SK-N-SH (cell line): ENCODE results near the gene FANCI. TPM values are rescaled to one million over a fixed set of nuclear protein-coding genes. Genes with fewer than 3 reads are reported as not detected.

Experiments used
- CTCF ChIA-PET: fragments of 300-600, 350-600 bp; formaldehyde crosslinking; extraction: SDS; loops from one replicate; lab custom pipeline; 2021; lab: Yijun Ruan, JAX
- POLR2A ChIA-PET: fragments of 350-600 bp; sonication (Branson Sonifier 250); formaldehyde crosslinking; extraction: SDS; loops from one replicate; lab custom pipeline; 2020; ENCODE audit warnings: antibody characterized with exemption, inconsistent platforms; lab: Yijun Ruan, JAX
- DNase-seq: peaks from one replicate; pipeline ENCODE4 v3.0.0; 2012
- H2AFZ ChIP-seq: fragments of 200-600 bp; sonication (generic); 2 replicates; pipeline ENCODE4 v1.8.1; 2016; ENCODE audit warnings: antibody characterized with exemption, mild to moderate bottlenecking, low read depth
- H3F3A ChIP-seq: fragments of 200-600 bp; sonication (generic); replicated peaks from 2 replicates; pipeline ENCODE3; 2016; ENCODE audit warnings: antibody characterized with exemption, mild to moderate bottlenecking; ENCODE audit not compliant: insufficient read depth
- H3K27ac ChIP-seq, 2 experiments: fragments of 200-500 bp in 1 of 2; fragments of 200-600 bp in 1 of 2; sonication (Bioruptor generic) in 1 of 2; sonication (generic), shearing (Covaris generic) in 1 of 2; 2 replicates each; pipeline versions ENCODE4 v1.5.1 to v1.6.1; 2014 to 2016; ENCODE audit warnings: low read depth in 2 of 2, inconsistent platforms in 1 of 2, low read length in 1 of 2, mild to moderate bottlenecking in 1 of 2, mixed read lengths in 1 of 2
- H3K27me3 ChIP-seq: fragments of 200-600 bp; sonication (generic), shearing (Covaris generic); 2 replicates; pipeline ENCODE4 v1.6.1; 2016; ENCODE audit warnings: mixed run types; ENCODE audit not compliant: insufficient read depth
- H3K36me3 ChIP-seq, 2 experiments: fragments of 200-500 bp in 1 of 2; fragments of 200-600 bp in 1 of 2; sonication (Bioruptor generic) in 1 of 2; sonication (generic) in 1 of 2; replicated peaks in 1 of 2; 2 replicates each; pipeline versions ENCODE3 to v1.5.1; 2014 to 2016; ENCODE audit warnings: low read length in 1 of 2, mild to moderate bottlenecking in 1 of 2; ENCODE audit not compliant: insufficient read depth in 2 of 2, control insufficient read depth in 1 of 2
- H3K4me1 ChIP-seq, 2 experiments: fragments of 200-500 bp in 1 of 2; fragments of 200-600 bp in 1 of 2; sonication (Bioruptor generic) in 1 of 2; sonication (generic), shearing (Covaris generic) in 1 of 2; 2 replicates each; pipeline versions ENCODE4 v1.5.1 to v1.6.1; 2014 to 2016; ENCODE audit warnings: low read depth in 1 of 2, low read length in 1 of 2, mixed run types in 1 of 2; ENCODE audit not compliant: insufficient read depth in 2 of 2, control insufficient read depth in 1 of 2
- H3K4me2 ChIP-seq: fragments of 200-600 bp; sonication (generic), shearing (Covaris generic); 2 replicates; pipeline ENCODE4 v1.6.1; 2017; ENCODE audit warnings: mixed run types
- H3K4me3 ChIP-seq, 2 experiments: fragments of 200-500 bp in 1 of 2; fragments of 200-600 bp in 1 of 2; sonication (Bioruptor generic) in 1 of 2; sonication (generic), shearing (Covaris generic) in 1 of 2; 2 replicates each; pipeline versions ENCODE4 v1.5.1 to v1.8.1; 2014 to 2016; ENCODE audit warnings: low read depth in 2 of 2, inconsistent platforms in 1 of 2, low read length in 1 of 2, mild to moderate bottlenecking in 1 of 2, mixed read lengths in 1 of 2, moderate library complexity in 1 of 2
- H3K79me2 ChIP-seq: fragments of 200-600 bp; sonication (generic); 2 replicates; pipeline ENCODE4 v1.8.1; 2017; ENCODE audit warnings: mild to moderate bottlenecking; ENCODE audit not compliant: insufficient read depth
- H3K9ac ChIP-seq: fragments of 200-600 bp; sonication (generic); 2 replicates; pipeline ENCODE4 v1.6.1; 2017; ENCODE audit warnings: mixed run types
- H3K9me2 ChIP-seq: fragments of 200-600 bp; sonication (generic); 2 replicates; pipeline ENCODE4 v1.6.1; 2017; ENCODE audit warnings: mixed run types
- H3K9me3 ChIP-seq: fragments of 200-600 bp; sonication (generic); 2 replicates; pipeline ENCODE4 v1.6.1; 2017; ENCODE audit warnings: mixed run types, mild to moderate bottlenecking, moderate library complexity
- H4K20me1 ChIP-seq: fragments of 200-600 bp; sonication (generic); 2 replicates; pipeline ENCODE4 v1.6.1; 2017; ENCODE audit warnings: mild to moderate bottlenecking, mixed run types; ENCODE audit not compliant: insufficient read depth
- CHD2 ChIP-seq: fragments of 150-350 bp; IDR thresholded peaks from 2 replicates; pipeline ENCODE4 v1.6.1; 2018; ENCODE audit warnings: low read length; ENCODE audit not compliant: partially characterized antibody
- EP300 ChIP-seq, 2 experiments: IDR thresholded peaks; 2 replicates each; pipeline versions ENCODE4 v1.4.0 to v1.6.1; 2012; ENCODE audit warnings: borderline replicate concordance in 1 of 2, low read depth in 1 of 2, low read length in 1 of 2
- FOXJ3 ChIP-seq: sonication (generic); formaldehyde crosslinking; IDR thresholded peaks from 2 replicates; pipeline ENCODE4 v1.5.1; 2020; ENCODE audit warnings: mild to moderate bottlenecking, missing genetic modification reagents
- FOXM1 ChIP-seq: IDR thresholded peaks from 2 replicates; pipeline ENCODE4 v1.4.0; 2012; ENCODE audit warnings: low read depth, mild to moderate bottlenecking
- GABPA ChIP-seq: IDR thresholded peaks from 2 replicates; pipeline ENCODE4 v1.4.0; 2012; ENCODE audit warnings: low read depth, mild to moderate bottlenecking
- GATA2 ChIP-seq: sonication (generic); formaldehyde crosslinking; IDR thresholded peaks from 2 replicates; pipeline ENCODE4 v1.5.0; 2020; ENCODE audit warnings: mild to moderate bottlenecking, missing genetic modification reagents
- IRF3 ChIP-seq: fragments of 150-350 bp; IDR thresholded peaks from 2 replicates; pipeline ENCODE4 v1.6.1; 2016; ENCODE audit warnings: mild to moderate bottlenecking, low read depth, low read length
- MAX ChIP-seq: IDR thresholded peaks from 2 replicates; pipeline ENCODE4 v1.4.0; 2012; ENCODE audit warnings: low read depth
- MEF2A ChIP-seq: IDR thresholded peaks from 2 replicates; pipeline ENCODE4 v1.4.0; 2012; ENCODE audit warnings: low read depth, borderline replicate concordance
- MXI1 ChIP-seq: IDR thresholded peaks from 2 replicates; pipeline ENCODE4 v1.6.1; 2012; ENCODE audit warnings: mild to moderate bottlenecking, low read depth, low read length, improper control_type of control experiment
- NFIC ChIP-seq: IDR thresholded peaks from 2 replicates; pipeline ENCODE4 v1.4.0; 2012; ENCODE audit warnings: borderline replicate concordance
- PBX3 ChIP-seq: IDR thresholded peaks from 2 replicates; pipeline ENCODE4; 2012
- RAD21 ChIP-seq: IDR thresholded peaks from 2 replicates; pipeline ENCODE4 v1.6.1; 2012; ENCODE audit warnings: mild to moderate bottlenecking, low read length
- RCOR1 ChIP-seq: fragments of 150-350 bp; IDR thresholded peaks from 2 replicates; pipeline ENCODE4 v1.6.1; 2017; ENCODE audit warnings: antibody characterized with exemption, low read length
- RXRA ChIP-seq: IDR thresholded peaks from 2 replicates; pipeline ENCODE4 v1.4.0; 2012; ENCODE audit warnings: low read depth, mild to moderate bottlenecking, borderline replicate concordance
- SIN3A ChIP-seq: IDR thresholded peaks from 2 replicates; pipeline ENCODE4 v1.6.1; 2012; ENCODE audit warnings: low read depth, mild to moderate bottlenecking, low read length, moderate library complexity, borderline replicate concordance
- SMC3 ChIP-seq: IDR thresholded peaks from 2 replicates; pipeline ENCODE4 v1.6.1; 2012; ENCODE audit warnings: low read depth, low read length, improper control_type of control experiment
- TAF1 ChIP-seq: IDR thresholded peaks from 2 replicates; pipeline ENCODE4 v1.6.1; 2012; ENCODE audit warnings: low read depth, mild to moderate bottlenecking, low read length, moderate library complexity, borderline replicate concordance
- TCF12 ChIP-seq: IDR thresholded peaks from 2 replicates; pipeline ENCODE4 v1.4.0; 2012
- USF2 ChIP-seq: fragments of 150-350 bp; IDR thresholded peaks from 2 replicates; pipeline ENCODE4 v1.6.1; 2017; ENCODE audit warnings: antibody characterized with exemption, low read length, low read depth, borderline replicate concordance
- YY1 ChIP-seq: IDR thresholded peaks from 2 replicates; pipeline ENCODE4 v1.4.0; 2012; ENCODE audit warnings: low read depth, mild to moderate bottlenecking
- WGBS: methylation state at CpG from one replicate; pipeline ENCODE4 v1.1.6; 2017; ENCODE audit warnings: low lambda C conversion rate; 5-methylcytosine and 5-hydroxymethylcytosine counted together
- polyA plus RNA-seq, 3 experiments: library from polyadenylated mRNA; depleted of rRNA; stranded (reverse); fragments of >200 nt; gene quantifications; 2 replicates each; pipeline ENCODE4 v1.2.3, GENCODE V29; 2012

FANCI gene
- polyA plus RNA-seq, 1 of the 3 experiments (the other 2 are of a cell fraction): 13.2 TPM

- DNase-seq: no peak
- peak overlapping the region in 1 of 2 experiments; percentile 89; a peak in 2 of 4 replicates for H3K27ac ChIP-seq
- WGBS: 52% methylated on average over 6 of the region's 6 CpGs
- H3K36me3 ChIP-seq: no peaks in the 10 kb centered on the region
- H3F3A ChIP-seq: peaks cover 6% of the 10 kb centered on the region
- H3K9ac ChIP-seq: no peak overlapping the region
- H3K27me3 ChIP-seq: peaks cover 27% of the 10 kb centered on the region
- ChIA-PET CTCF (interaction anchor here (1.0 to 23.0 kb wide), 5 partner anchors 17 to 115 kb away, joined by 3 to 766 read pairs (median 446); no protein-coding TSS in a partner anchor), POLR2A (interaction anchor here (0.9 to 3.2 kb wide), 7 partner anchors 19 to 86 kb away, joined by 3 to 19 read pairs (median 5); no protein-coding TSS in a partner anchor)
- no peaks in the 10 kb centered on the region for H3K9me3 ChIP-seq
- peaks cover 7% of the 10 kb centered on the region; the same call in 1 of the 2 replicates for H4K20me1 ChIP-seq
- H2AFZ ChIP-seq: no peak overlapping the region
- no peaks in the 10 kb centered on the region for H3K79me2 ChIP-seq
- 0 out of 2 replicates have a peak overlapping the region, but pooled peaks have one; percentile 89 for H3K4me2 ChIP-seq
- peaks cover 0 to 68% of the 10 kb centered on the region in 2 experiments; a peak in 2 of 4 replicates for H3K4me1 ChIP-seq
- TF ChIP-seq RCOR1: no peak
- no peak for TF ChIP-seq RXRA
- no peak for TF ChIP-seq NFIC
- no peak for TF ChIP-seq FOXM1
- no peak for TF ChIP-seq SIN3A
- TF ChIP-seq YY1: no peak
- no peak for TF ChIP-seq IRF3
- H3K4me3 ChIP-seq: peak overlapping the region in 1 of 2 experiments; percentile 58; a peak in 2 of 4 replicates
- H3K9me2 ChIP-seq: no peaks in the 10 kb centered on the region
These were observed 119.4 kb downstream of the FANCI start for GRCh38 chr15:89363133-89363532.

- H3K4me2 ChIP-seq: no peak overlapping the region
- H3K9me3 ChIP-seq: no peaks in the 10 kb centered on the region
- CTCF ChIA-PET: interaction anchor here (1.0 to 23.0 kb wide), 5 partner anchors 17 to 114 kb away, joined by 3 to 766 read pairs (median 446); no protein-coding TSS in a partner anchor
- no peak for TF ChIP-seq MXI1
- no peak for TF ChIP-seq GATA2
- TF ChIP-seq MEF2A: no peak
- TF ChIP-seq CHD2: no peak
- TF ChIP-seq USF2: no peak
- TF ChIP-seq YY1: no peak
- TF ChIP-seq SIN3A: no peak
- no peak for TF ChIP-seq RAD21
- no peak for TF ChIP-seq PBX3
- TF ChIP-seq FOXJ3: no peak
- no peak for TF ChIP-seq IRF3
- no peak for TF ChIP-seq SMC3
- TF ChIP-seq RCOR1: no peak
- no peak for TF ChIP-seq MAX
- no peak for TF ChIP-seq GABPA
- TF ChIP-seq EP300 (IDR thresholded peaks at IDR 0.05; ENCODE audit: borderline replicate concordance in 1 of 2, low read depth in 1 of 2, low read length in 1 of 2): no peak
- TF ChIP-seq TCF12: no peak
- no peak for TF ChIP-seq TAF1
- TF ChIP-seq, all 33 proteins: peak for 0
- peaks cover 6% of the 10 kb centered on the region for H3F3A ChIP-seq
- DNase-seq: no peak
- H2AFZ ChIP-seq: no peak overlapping the region
- peaks cover 0 to 69% of the 10 kb centered on the region in 2 experiments; a peak in 2 of 4 replicates for H3K4me1 ChIP-seq
- peaks cover 22% of the 10 kb centered on the region for H3K27me3 ChIP-seq
- H3K27ac ChIP-seq: peak overlapping the region in 1 of 2 experiments; percentile 51; a peak in 1 of 4 replicates
- H3K79me2 ChIP-seq: no peaks in the 10 kb centered on the region
- peaks cover 7% of the 10 kb centered on the region; the same call in 1 of the 2 replicates for H4K20me1 ChIP-seq
- 66% methylated on average over 4 of the region's 4 CpGs for WGBS
- peak overlapping the region in 1 of 2 experiments; percentile 58; a peak in 1 of 4 replicates for H3K4me3 ChIP-seq
- H3K9me2 ChIP-seq: no peaks in the 10 kb centered on the region
- H3K9ac ChIP-seq: no peak overlapping the region
- POLR2A ChIA-PET: interaction anchor here (0.7 to 3.2 kb wide), 4 partner anchors 17 to 39 kb away, joined by 3 to 19 read pairs (median 11); no protein-coding TSS in a partner anchor
- no peaks in the 10 kb centered on the region for H3K36me3 ChIP-seq
These were observed 120.0 kb downstream of the FANCI start for GRCh38 chr15:89363770-89364169.
